Upper lobe of left lung (tissue), 6 donors: ENCODE data around the gene BABAM2. TPM values are rescaled to one million over a fixed set of nuclear protein-coding genes. Genes with fewer than 3 reads are reported as not detected.

Experiments
- ATAC-seq, 2 donors: fragments of 200-7000 bp; cut with Tn5 transposase; one replicate each; pipeline ENCODE4 v1.9.1; 2022; ENCODE audit warnings: mild to moderate bottlenecking in 2 of 2, moderate library complexity in 2 of 2; ENCODE audit not compliant: low FRiP score in 2 of 2
- DNase-seq, 2 donors: peaks; one replicate each; pipeline ENCODE4 v3.0.0-alpha.2; 2019 to 2020
- H3K27ac ChIP-seq, 4 donors: fragments of 200-600 bp; sonication (generic); one replicate each; pipeline ENCODE4 v1.5.1; 2016 to 2019
- H3K27me3 ChIP-seq, 4 donors: fragments of 200-600 bp; sonication (generic); one replicate each; pipeline ENCODE4 v1.5.1; 2017 to 2019
- H3K36me3 ChIP-seq, 4 donors: fragments of 200-600 bp; sonication (generic); one replicate each; pipeline ENCODE4 v1.5.1; 2016 to 2019
- H3K4me1 ChIP-seq, 4 donors: fragments of 200-600 bp; sonication (generic); one replicate each; pipeline ENCODE4 v1.5.1; 2018 to 2019
- H3K4me3 ChIP-seq, 4 donors: fragments of 200-600 bp; sonication (generic); one replicate each; pipeline ENCODE4 v1.5.1; 2017 to 2019; ENCODE audit warnings: mild to moderate bottlenecking in 2 of 4, moderate library complexity in 1 of 4
- H3K9me3 ChIP-seq, 4 donors: fragments of 200-600 bp; sonication (generic); one replicate each; pipeline ENCODE4 v1.5.1; 2018 to 2019
- EP300 ChIP-seq, 4 donors: sonication (generic); formaldehyde crosslinking; IDR thresholded peaks; one replicate each; pipeline ENCODE4 v1.5.1; 2017; ENCODE audit warnings: antibody characterized with exemption in 4 of 4, control low read depth in 2 of 4
- POLR2A ChIP-seq, 4 donors: fragments of 450-650 bp; IDR thresholded peaks; one replicate each; pipeline ENCODE4 v1.5.1; 2016 to 2017; ENCODE audit warnings: antibody characterized with exemption in 4 of 4, mild to moderate bottlenecking in 2 of 4
- POLR2AphosphoS5 ChIP-seq, 2 donors: sonication (generic); formaldehyde crosslinking; IDR thresholded peaks; one replicate each; pipeline ENCODE4 v1.5.1; 2017; ENCODE audit warnings: antibody characterized with exemption in 2 of 2
- WGBS, 2 donors: methylation state at CpG; one replicate each; pipeline ENCODE4 v1.1.5; 2017 to 2018; 5-methylcytosine and 5-hydroxymethylcytosine counted together
- total RNA-seq, 6 donors: library from RNA; depleted of rRNA in 4 of 6; stranded (reverse); fragments of >200 nt in 4 of 6; gene quantifications; one replicate each; pipeline versions ENCODE4 v1.1.0 to v1.2.1, GENCODE V29; 2016 to 2021
- TF ChIP-seq, protein P1 (sequence below), 6 experiments: fragments of 450-650 bp in 4 of 6; fragments of 200-600 bp in 2 of 6; sonication (generic) in 2 of 6; IDR thresholded peaks; one replicate each; pipeline ENCODE4 v1.5.1; 2016 to 2019; ENCODE audit warnings: antibody characterized with exemption in 6 of 6
- donor health status: DM: no; HTN: no; CAD: no; lungs with moderate emphysema.
- donor health status: DM: no; HTN: yes; CAD: no; lungs with severe emphysema.

Gene BABAM2
- total RNA-seq, 6 donors from 2014 or later, result 23.0 to 44.0 (median 38.2) TPM

DNA sequence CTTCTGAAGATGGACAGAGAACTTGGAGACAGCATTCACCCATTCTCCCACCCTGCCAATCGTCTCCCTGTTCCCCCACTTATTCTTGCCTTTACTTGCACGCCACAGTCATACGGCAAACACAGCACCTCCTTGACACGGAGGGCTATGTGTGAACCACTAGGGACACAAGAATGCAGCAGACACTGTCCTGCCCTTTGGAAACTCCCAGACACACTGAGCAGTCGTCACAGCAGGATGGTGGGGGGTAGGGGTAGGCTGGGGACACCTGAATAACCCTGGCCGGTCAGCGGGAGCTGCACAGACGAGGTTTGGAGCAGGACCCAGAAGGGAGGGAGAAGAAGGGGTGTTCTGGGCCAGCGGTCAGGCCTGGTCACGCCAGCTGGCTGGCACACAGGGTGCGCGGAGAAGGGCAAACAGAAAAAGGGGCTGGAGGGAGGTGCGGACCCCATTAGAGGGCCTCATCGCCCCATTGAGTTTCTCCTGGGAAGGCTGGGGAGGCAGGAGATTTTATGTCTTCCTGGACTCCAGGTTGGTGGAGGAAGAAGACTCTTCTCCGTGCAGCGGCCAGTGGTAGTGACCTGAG, 462.2 kb downstream of the BABAM2 start:
- ATAC-seq (no peak), DNase-seq (no peak)
- Histone ChIP-seq H3K27me3 (no peaks in the 10 kb centered on the region), H3K4me1 (peaks cover 14 to 21% (median 15%) of the 10 kb centered on the region in 4 donors), H3K4me3 (no peak overlapping the region), H3K9me3 (no peaks in the 10 kb centered on the region), H3K36me3 (no peaks in the 10 kb centered on the region), H3K27ac (no peak overlapping the region)
- 85 to 89% methylated on average over 15 to 16 of the region's 16 CpGs for WGBS, 2 donors
- TF ChIP-seq, protein P1, sequence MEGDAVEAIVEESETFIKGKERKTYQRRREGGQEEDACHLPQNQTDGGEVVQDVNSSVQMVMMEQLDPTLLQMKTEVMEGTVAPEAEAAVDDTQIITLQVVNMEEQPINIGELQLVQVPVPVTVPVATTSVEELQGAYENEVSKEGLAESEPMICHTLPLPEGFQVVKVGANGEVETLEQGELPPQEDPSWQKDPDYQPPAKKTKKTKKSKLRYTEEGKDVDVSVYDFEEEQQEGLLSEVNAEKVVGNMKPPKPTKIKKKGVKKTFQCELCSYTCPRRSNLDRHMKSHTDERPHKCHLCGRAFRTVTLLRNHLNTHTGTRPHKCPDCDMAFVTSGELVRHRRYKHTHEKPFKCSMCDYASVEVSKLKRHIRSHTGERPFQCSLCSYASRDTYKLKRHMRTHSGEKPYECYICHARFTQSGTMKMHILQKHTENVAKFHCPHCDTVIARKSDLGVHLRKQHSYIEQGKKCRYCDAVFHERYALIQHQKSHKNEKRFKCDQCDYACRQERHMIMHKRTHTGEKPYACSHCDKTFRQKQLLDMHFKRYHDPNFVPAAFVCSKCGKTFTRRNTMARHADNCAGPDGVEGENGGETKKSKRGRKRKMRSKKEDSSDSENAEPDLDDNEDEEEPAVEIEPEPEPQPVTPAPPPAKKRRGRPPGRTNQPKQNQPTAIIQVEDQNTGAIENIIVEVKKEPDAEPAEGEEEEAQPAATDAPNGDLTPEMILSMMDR (IDR thresholded peaks at IDR 0.05), result no peak
- TF ChIP-seq POLR2AphosphoS5 (IDR thresholded peaks at IDR 0.05), result no peak
- no peak for TF ChIP-seq EP300 (IDR thresholded peaks at IDR 0.05)
- TF ChIP-seq POLR2A (IDR thresholded peaks at IDR 0.05), result no peak

DNA sequence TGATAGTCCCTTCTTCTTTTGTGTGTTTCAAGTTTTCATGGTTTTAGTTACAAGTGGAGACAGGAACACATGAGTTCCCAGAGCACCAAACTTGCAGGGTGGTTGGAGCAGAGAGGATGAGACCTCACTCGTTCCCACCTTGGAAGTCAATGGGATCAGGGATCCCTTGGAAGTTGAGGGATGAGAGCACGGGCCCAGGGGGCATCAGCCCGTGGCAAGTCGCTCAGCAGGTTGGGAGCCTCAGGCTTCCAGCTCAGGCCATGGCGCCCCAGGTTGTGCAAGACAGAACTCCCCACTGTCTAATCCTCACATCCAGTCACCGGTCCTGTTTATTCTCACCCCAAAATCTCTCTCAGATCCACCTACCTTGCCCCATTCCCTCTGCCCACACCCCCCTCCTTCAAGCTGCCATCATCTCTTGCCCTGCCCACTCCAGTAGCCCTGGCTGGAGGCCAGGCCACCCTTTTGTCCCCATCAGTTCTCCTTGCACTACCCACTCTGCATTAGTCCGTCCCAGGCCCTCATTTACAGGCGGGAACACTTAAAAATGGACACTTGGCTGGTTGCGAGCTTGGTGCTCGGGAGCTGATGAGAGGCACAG, 464.5 kb downstream of the BABAM2 start:
- Histone ChIP-seq H3K36me3 (no peaks in the 10 kb centered on the region), H3K4me1 (peaks cover 24 to 30% (median 27%) of the 10 kb centered on the region in 4 donors), H3K27me3 (no peaks in the 10 kb centered on the region), H3K9me3 (no peaks in the 10 kb centered on the region), H3K27ac (peak overlapping the region in 1 of 4 donors; percentile 77), H3K4me3 (no peak overlapping the region)
- DNase-seq (no peak), ATAC-seq (no peak)
- TF ChIP-seq EP300 (IDR thresholded peaks at IDR 0.05) (no peak), POLR2AphosphoS5 (IDR thresholded peaks at IDR 0.05) (no peak)
- TF ChIP-seq, protein P1 (IDR thresholded peaks at IDR 0.05), result no peak
- 95 to 97% methylated on average over 8 to 10 of the region's 10 CpGs for WGBS, 2 donors

DNA sequence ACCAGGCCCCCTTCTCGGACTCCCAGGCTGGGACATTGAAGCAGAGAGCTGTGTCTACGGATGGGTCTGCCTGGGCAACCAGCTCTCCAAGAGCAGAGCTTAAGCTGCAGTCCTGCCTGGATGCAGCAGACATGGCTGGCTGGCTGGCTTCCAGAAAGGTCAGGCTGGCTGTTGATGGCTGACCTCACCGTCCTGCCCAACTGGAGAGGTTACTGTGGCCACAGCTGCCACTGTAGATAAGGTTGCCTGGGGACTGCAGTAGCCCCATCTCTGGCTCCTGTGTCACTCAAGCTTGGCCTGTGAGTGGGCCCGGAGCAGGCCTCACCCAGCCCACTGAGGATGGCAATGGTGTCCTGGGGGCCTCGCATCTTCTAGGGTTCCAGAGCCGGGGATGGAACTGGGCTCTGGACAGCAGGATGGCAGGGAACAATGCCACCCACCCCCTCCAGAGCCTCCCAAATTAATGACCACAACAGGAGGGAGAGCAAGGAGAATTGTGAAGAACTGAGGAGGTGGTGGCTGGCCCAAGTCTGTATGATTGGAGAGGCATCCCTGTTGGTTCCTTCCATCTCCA, 465.1 kb downstream of the BABAM2 start:
- no peaks in the 10 kb centered on the region for H3K9me3 ChIP-seq
- TF ChIP-seq EP300 (IDR thresholded peaks at IDR 0.05) (no peak), POLR2A (IDR thresholded peaks at IDR 0.05) (no peak), POLR2AphosphoS5 (IDR thresholded peaks at IDR 0.05) (no peak)
- TF ChIP-seq, protein P1 (IDR thresholded peaks at IDR 0.05), result no peak
- H3K4me3 ChIP-seq, result no peak overlapping the region
- 80 to 85% methylated on average over 4 to 6 of the region's 6 CpGs for WGBS, 2 donors
- peak overlapping the region; percentile 48 to 77 (median 56) for H3K27ac ChIP-seq
- ATAC-seq (peak; percentile 8 to 45), DNase-seq (peak in 1 of 2 donors; percentile 47)
- H3K36me3 ChIP-seq, result no peaks in the 10 kb centered on the region
- H3K27me3 ChIP-seq, result no peaks in the 10 kb centered on the region
- H3K4me1 ChIP-seq, result peaks cover 29 to 36% (median 31%) of the 10 kb centered on the region in 4 donors

DNA sequence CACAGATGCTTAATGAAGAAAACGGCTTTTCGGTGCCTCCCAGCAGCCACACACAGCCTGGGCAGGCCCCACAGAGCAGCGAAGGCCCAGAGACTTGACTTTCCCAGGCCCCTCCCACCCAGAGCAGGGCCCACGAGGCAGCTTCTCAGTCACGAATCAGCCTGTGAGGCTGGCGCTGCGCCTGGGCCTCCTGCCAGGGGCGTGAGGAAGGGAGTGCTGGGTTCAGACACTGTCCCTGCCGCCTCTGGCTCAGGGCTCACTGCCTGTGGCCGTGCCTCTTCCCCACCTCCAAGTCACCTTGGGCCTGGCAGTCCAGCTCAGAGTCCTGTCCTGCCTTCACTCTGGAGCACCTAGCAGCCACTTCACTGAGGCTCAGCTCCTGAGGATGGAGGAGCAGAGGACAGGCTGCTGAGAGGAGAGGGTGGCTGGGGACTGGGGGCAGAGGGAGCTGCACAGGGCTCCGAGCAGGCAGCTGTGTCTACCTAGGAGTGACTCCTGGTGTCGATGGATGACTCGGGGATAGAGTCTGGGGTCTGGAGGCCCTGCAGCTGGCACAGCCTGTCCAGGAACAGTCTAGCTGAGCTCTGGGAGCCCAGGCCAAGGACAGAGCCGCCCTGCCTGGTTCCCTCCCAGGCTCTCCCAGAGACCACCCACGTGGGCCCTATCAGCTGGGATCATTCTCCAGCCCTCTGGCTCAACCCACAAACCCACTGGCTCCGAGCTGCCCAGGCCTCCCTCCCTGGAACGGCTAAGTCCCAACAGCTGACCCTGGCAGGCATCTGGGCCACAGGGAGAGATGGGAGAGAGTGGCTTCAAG, 465.8 kb downstream of the BABAM2 start:
- WGBS, 2 donors, result 33 to 53% methylated on average over 3 to 14 of the region's 17 CpGs
- peak; percentile 69 to 95 for DNase-seq
- peak; percentile 73 to 86 for ATAC-seq
- Histone ChIP-seq H3K9me3 (no peaks in the 10 kb centered on the region), H3K27ac (peak overlapping the region; percentile 48 to 77 (median 56)), H3K36me3 (no peaks in the 10 kb centered on the region), H3K4me1 (peaks cover 29 to 40% (median 33%) of the 10 kb centered on the region in 4 donors), H3K4me3 (no peak overlapping the region), H3K27me3 (no peaks in the 10 kb centered on the region)
- peak in 1 of 2 donors; percentile 56 for TF ChIP-seq POLR2AphosphoS5 (IDR thresholded peaks at IDR 0.05)
- TF ChIP-seq POLR2A (IDR thresholded peaks at IDR 0.05), result no peak

DNA sequence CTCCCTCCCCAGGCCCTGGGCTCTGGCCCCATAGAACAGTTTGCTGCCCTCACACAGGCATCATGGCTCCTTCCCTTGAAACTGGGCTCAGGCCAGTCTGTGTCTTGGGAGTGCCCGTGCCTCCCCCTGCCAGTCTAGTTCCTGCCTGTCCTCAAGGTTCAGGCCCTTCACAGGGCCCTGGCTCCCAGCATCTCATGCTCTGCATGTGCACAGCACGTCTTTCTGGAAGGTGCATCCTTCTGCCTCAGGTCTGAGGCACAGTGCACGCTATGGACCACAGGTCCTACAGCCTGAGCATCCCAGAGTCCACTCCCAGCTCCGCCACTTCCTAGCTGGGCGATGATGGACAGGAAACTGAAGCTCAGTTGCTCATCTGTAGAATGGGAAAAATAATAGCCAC, 466.5 kb downstream of the BABAM2 start:
- Histone ChIP-seq H3K27ac (peak overlapping the region in 3 of 4 donors; percentile 52 to 77 (median 61)), H3K9me3 (no peaks in the 10 kb centered on the region), H3K27me3 (no peaks in the 10 kb centered on the region), H3K36me3 (no peaks in the 10 kb centered on the region), H3K4me1 (peaks cover 29 to 40% (median 33%) of the 10 kb centered on the region in 4 donors), H3K4me3 (no peak overlapping the region)
- WGBS, 2 donors, result 94 to 95% methylated on average over 4 of the region's 5 CpGs
- ATAC-seq (no peak), DNase-seq (no peak)
- TF ChIP-seq POLR2A (IDR thresholded peaks at IDR 0.05) (no peak), POLR2AphosphoS5 (IDR thresholded peaks at IDR 0.05) (no peak), EP300 (IDR thresholded peaks at IDR 0.05) (no peak)
- TF ChIP-seq, protein P1 (IDR thresholded peaks at IDR 0.05), result no peak
